ENCODE measurements around the gene RING1.
"Not testable (repeated sequence)": the region's sequence is repeated elsewhere in the genome, so short reads cannot be mapped to it uniquely, and the experiment has no call there.

The RING1 gene

GRCh38 chr6:33205191-33206026 is 2.9 kb upstream of the RING1 start:
- FAIRE-seq: peak; percentile 84

GRCh38 chr6:33206027-33206863 is 2.1 kb upstream of the RING1 start:
- peak; percentile 38 for DNase-seq (ENCODE audit: low spot score)
- FAIRE-seq: no peak

More at GRCh38 chr6:33205191-33206026, 2.9 kb upstream of the RING1 start:
- peak; percentile 97 for DNase-seq (ENCODE audit: low spot score)

- DNase-seq (ENCODE audit: low spot score): peak; percentile 70
- no peak for FAIRE-seq
These were observed 1.3 kb upstream of the RING1 start for GRCh38 chr6:33206864-33207551.

- no peak for FAIRE-seq
- no peak for DNase-seq (ENCODE audit: low spot score)
These were observed 679 bp upstream of the RING1 start for GRCh38 chr6:33207552-33208090.

- no peak for FAIRE-seq
- no peak for DNase-seq (ENCODE audit: low spot score)
These were observed 1.6 kb downstream of the RING1 start for GRCh38 chr6:33209856-33210255.

GRCh38 chr6:33211136-33211535 is 2.8 kb downstream of the RING1 start:
- FAIRE-seq (no peak), DNase-seq (ENCODE audit: low spot score) (no peak)

- FAIRE-seq: no peak
- no peak for DNase-seq (ENCODE audit: low spot score)
These were observed 3.5 kb downstream of the RING1 start for GRCh38 chr6:33211666-33212422.

- FAIRE-seq (no peak), DNase-seq (ENCODE audit: low spot score) (no peak)
These were observed 4.5 kb downstream of the RING1 start for GRCh38 chr6:33212857-33213165.

GRCh38 chr6:33213166-33213988 is 5.1 kb downstream of the RING1 start:
- FAIRE-seq (no peak), DNase-seq (ENCODE audit: low spot score) (no peak)

- FAIRE-seq: no peak
- no peak for DNase-seq (ENCODE audit: low spot score)
These were observed 5.7 kb downstream of the RING1 start for GRCh38 chr6:33213989-33214335.

- no peak for FAIRE-seq
- DNase-seq (ENCODE audit: low spot score): no peak
These were observed 7.2 kb downstream of the RING1 start for GRCh38 chr6:33215271-33216116.

GRCh38 chr6:33216117-33216649 is 7.9 kb downstream of the RING1 start:
- FAIRE-seq: no peak

GRCh38 chr6:33217246-33217645 is 8.9 kb downstream of the RING1 start:
- no peak for FAIRE-seq

More at GRCh38 chr6:33216117-33216649, 7.9 kb downstream of the RING1 start:
- no peak for DNase-seq (ENCODE audit: low spot score)

GRCh38 chr6:33217681-33218080 is 9.4 kb downstream of the RING1 start:
- FAIRE-seq: no peak

More at GRCh38 chr6:33217246-33217645, 8.9 kb downstream of the RING1 start:
- no peak for DNase-seq (ENCODE audit: low spot score)

GRCh38 chr6:33226503-33227120 is 18.3 kb downstream of the RING1 start:
- not testable (repeated sequence) for DNase-seq (ENCODE audit: low spot score); FAIRE-seq

More at GRCh38 chr6:33217681-33218080, 9.4 kb downstream of the RING1 start:
- DNase-seq (ENCODE audit: low spot score): no peak

- FAIRE-seq (no peak), DNase-seq (ENCODE audit: low spot score) (no peak)
These were observed 26.9 kb downstream of the RING1 start for GRCh38 chr6:33235221-33235634.

GRCh38 chr6:33236328-33236727 is 28.0 kb downstream of the RING1 start:
- DNase-seq (ENCODE audit: low spot score) (no peak), FAIRE-seq (no peak)

GRCh38 chr6:33236852-33237251 is 28.6 kb downstream of the RING1 start:
- FAIRE-seq: no peak
- no peak for DNase-seq (ENCODE audit: low spot score)
